ENCODE results near the gene PGGHG. TPM values are rescaled to one million over a fixed set of nuclear protein-coding genes. Genes with fewer than 3 reads are reported as not detected.

Gene PGGHG
- polyA plus RNA-seq, 1 donor from 2014 or later: 2.1 TPM

DNA sequence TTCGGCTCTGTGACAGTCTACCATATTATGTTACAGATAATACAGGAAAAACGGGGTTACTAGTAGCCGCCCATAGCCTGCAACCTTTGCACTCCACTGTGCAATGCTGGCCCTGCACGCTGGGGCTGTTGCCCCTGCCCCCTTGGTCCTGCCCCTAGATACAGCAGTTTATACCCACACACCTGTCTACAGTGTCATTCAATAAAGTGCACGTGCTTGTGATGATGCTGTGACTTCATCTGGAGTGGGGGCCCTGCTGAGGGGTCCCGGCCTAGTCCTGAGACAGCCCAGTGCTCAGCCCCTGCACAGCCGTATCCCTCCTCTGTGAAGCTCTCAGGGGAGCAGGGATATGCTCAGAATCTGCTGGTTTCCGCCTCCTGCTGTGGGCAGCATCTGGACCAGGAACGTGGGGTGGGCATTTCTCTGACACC, 26.1 kb downstream of the PGGHG start:
- TF ChIP-seq EP300 (conservative IDR thresholded peaks at IDR 0.05; ENCODE audit: poor library complexity, severe bottlenecking) (no peak), TAF1 (IDR thresholded peaks at IDR 0.05; ENCODE audit: low read depth) (no peak), SMC3 (conservative IDR thresholded peaks at IDR 0.05; ENCODE audit: poor library complexity) (no peak), MXI1 (conservative IDR thresholded peaks at IDR 0.05; ENCODE audit: poor library complexity, severe bottlenecking) (no peak), RAD21 (conservative IDR thresholded peaks at IDR 0.05) (no peak), POLR2AphosphoS5 (IDR thresholded peaks at IDR 0.05) (no peak), EZH2 (IDR thresholded peaks at IDR 0.05; ENCODE audit: borderline replicate concordance, insufficient read depth, low read length, poor library complexity, severe bottlenecking) (no peak)
- TF ChIP-seq, protein P1, sequence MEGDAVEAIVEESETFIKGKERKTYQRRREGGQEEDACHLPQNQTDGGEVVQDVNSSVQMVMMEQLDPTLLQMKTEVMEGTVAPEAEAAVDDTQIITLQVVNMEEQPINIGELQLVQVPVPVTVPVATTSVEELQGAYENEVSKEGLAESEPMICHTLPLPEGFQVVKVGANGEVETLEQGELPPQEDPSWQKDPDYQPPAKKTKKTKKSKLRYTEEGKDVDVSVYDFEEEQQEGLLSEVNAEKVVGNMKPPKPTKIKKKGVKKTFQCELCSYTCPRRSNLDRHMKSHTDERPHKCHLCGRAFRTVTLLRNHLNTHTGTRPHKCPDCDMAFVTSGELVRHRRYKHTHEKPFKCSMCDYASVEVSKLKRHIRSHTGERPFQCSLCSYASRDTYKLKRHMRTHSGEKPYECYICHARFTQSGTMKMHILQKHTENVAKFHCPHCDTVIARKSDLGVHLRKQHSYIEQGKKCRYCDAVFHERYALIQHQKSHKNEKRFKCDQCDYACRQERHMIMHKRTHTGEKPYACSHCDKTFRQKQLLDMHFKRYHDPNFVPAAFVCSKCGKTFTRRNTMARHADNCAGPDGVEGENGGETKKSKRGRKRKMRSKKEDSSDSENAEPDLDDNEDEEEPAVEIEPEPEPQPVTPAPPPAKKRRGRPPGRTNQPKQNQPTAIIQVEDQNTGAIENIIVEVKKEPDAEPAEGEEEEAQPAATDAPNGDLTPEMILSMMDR (IDR thresholded peaks at IDR 0.05; ENCODE audit: poor library complexity, severe bottlenecking): no peak
- TF ChIP-seq, protein P2, sequence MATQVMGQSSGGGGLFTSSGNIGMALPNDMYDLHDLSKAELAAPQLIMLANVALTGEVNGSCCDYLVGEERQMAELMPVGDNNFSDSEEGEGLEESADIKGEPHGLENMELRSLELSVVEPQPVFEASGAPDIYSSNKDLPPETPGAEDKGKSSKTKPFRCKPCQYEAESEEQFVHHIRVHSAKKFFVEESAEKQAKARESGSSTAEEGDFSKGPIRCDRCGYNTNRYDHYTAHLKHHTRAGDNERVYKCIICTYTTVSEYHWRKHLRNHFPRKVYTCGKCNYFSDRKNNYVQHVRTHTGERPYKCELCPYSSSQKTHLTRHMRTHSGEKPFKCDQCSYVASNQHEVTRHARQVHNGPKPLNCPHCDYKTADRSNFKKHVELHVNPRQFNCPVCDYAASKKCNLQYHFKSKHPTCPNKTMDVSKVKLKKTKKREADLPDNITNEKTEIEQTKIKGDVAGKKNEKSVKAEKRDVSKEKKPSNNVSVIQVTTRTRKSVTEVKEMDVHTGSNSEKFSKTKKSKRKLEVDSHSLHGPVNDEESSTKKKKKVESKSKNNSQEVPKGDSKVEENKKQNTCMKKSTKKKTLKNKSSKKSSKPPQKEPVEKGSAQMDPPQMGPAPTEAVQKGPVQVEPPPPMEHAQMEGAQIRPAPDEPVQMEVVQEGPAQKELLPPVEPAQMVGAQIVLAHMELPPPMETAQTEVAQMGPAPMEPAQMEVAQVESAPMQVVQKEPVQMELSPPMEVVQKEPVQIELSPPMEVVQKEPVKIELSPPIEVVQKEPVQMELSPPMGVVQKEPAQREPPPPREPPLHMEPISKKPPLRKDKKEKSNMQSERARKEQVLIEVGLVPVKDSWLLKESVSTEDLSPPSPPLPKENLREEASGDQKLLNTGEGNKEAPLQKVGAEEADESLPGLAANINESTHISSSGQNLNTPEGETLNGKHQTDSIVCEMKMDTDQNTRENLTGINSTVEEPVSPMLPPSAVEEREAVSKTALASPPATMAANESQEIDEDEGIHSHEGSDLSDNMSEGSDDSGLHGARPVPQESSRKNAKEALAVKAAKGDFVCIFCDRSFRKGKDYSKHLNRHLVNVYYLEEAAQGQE (IDR thresholded peaks at IDR 0.05; ENCODE audit: borderline replicate concordance): no peak
- Histone ChIP-seq H3K27ac (ENCODE audit: low read length) (no peak overlapping the region), H4K20me1 (ENCODE audit: insufficient read depth) (no peaks in the 10 kb centered on the region), H3K79me2 (replicated peaks; ENCODE audit: insufficient read depth, low read length) (no peaks in the 10 kb centered on the region), H3K9me2 (ENCODE audit: insufficient read depth, low read length) (no peaks in the 10 kb centered on the region), H3K4me3 (ENCODE audit: low read length) (no peak overlapping the region), H3K9me3 (ENCODE audit: low read length) (no peaks in the 10 kb centered on the region), H2AFZ (ENCODE audit: low read depth, low read length) (no peak overlapping the region), H3F3A (ENCODE audit: insufficient read depth, low read length, poor library complexity, severe bottlenecking) (no peaks in the 10 kb centered on the region), H3K27me3 (ENCODE audit: insufficient read depth, low read depth, low read length) (no peaks in the 10 kb centered on the region), H3K9ac (ENCODE audit: low read length) (no peak overlapping the region), H3K4me2 (ENCODE audit: low read length) (no peak overlapping the region), H3K36me3 (ENCODE audit: insufficient read depth, low read length) (no peaks in the 10 kb centered on the region)

DNA sequence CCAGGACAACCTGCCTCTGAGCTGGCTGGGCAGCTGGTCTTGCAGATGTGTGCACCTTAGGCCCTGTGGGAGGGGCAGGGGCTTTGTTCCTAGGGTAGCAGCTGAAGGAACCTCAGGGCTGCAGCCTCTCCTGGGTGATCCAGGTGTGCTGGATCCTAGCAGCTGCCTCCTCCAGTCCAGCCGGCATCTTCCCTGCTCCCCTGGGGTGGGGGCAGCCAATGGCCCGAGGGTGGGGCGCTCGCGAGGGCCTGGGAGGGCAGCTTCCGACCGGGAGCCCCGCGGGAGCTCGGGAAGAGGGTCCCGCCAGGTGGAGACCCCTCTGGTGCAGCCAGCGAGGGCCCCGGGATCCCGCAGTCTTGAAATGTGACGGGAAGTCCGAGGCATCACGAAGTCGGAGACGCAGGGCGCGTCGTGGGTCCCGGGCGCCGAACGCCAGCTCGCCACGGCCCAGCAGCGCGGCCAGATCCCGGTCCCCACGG, 26.6 kb downstream of the PGGHG start:
- Histone ChIP-seq H3K9ac (ENCODE audit: low read length) (no peak overlapping the region), H3K27ac (ENCODE audit: low read length) (no peak overlapping the region), H3K27me3 (ENCODE audit: insufficient read depth, low read depth, low read length) (no peaks in the 10 kb centered on the region), H3K36me3 (ENCODE audit: insufficient read depth, low read length) (no peaks in the 10 kb centered on the region), H3K4me3 (ENCODE audit: low read length) (no peak overlapping the region), H3K79me2 (replicated peaks; ENCODE audit: insufficient read depth, low read length) (no peaks in the 10 kb centered on the region), H4K20me1 (ENCODE audit: insufficient read depth) (no peaks in the 10 kb centered on the region), H2AFZ (ENCODE audit: low read depth, low read length) (no peak overlapping the region), H3F3A (ENCODE audit: insufficient read depth, low read length, poor library complexity, severe bottlenecking) (no peaks in the 10 kb centered on the region), H3K9me3 (ENCODE audit: low read length) (no peaks in the 10 kb centered on the region), H3K9me2 (ENCODE audit: insufficient read depth, low read length) (no peaks in the 10 kb centered on the region), H3K4me2 (ENCODE audit: low read length) (no peak overlapping the region)
- TF ChIP-seq, protein P1 (IDR thresholded peaks at IDR 0.05; ENCODE audit: poor library complexity, severe bottlenecking): no peak
- TF ChIP-seq EZH2 (IDR thresholded peaks at IDR 0.05; ENCODE audit: borderline replicate concordance, insufficient read depth, low read length, poor library complexity, severe bottlenecking) (no peak), POLR2AphosphoS5 (IDR thresholded peaks at IDR 0.05) (no peak)

Data from neural cell (in vitro differentiated cells).